GM19463 (cell line): Measurements from ENCODE around the gene LPAR5.
"Not testable (repeated sequence)": the region's sequence is repeated elsewhere in the genome, so short reads cannot be mapped to it uniquely, and the experiment has no call there.

ENCODE experiments used
- ATAC-seq: cut with Tn5 transposase; IDR thresholded peaks from one replicate; pipeline ENCODE4 v1.9.1; 2021; ENCODE audit warnings: mild to moderate bottlenecking, moderate library complexity; ENCODE audit not compliant: unreplicated experiment

Gene LPAR5

GRCh38 chr12:6607751-6608591 is 27.8 kb downstream of the LPAR5 start:
- no peak for ATAC-seq

DNA sequence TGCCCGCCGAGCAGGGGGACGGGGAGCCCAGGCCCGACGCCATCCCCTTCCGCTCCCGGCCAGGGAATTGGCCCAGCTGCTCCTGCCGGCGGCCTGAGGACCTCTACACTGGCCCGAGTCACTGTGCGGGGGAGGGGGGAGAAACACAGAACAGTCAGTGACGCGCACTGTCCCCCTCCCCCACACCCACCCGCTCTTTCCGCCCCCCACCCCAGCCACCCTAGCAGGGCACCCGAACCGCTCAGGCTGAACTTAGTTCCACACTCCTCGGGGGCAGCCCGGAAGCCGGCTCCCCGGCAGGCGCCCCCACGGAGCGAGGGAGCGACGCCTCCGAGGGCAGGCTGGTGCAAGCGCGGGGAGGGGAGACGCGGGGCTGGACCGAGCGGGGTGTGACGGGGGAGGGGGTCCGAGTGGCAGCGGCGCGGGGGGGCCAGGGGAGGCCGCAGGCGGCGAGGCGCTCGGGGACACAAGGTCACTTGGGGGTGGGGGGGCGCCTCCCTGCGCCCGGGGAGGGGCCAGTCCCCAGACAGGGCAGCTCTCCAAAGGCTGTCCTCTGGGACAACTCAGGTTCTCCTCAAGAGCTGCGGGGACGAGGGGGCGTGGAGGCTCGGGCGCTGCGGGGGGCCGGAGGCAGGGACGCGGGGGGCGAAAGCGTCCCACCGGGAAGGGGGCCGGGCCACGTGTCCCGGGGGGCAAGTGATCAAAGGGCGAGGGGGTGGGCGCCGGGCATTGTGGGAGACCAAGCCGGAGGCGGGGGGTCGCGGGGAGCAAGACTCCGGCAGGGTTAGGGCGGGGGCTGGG is 29.2 kb downstream of the LPAR5 start:
- ATAC-seq = no peak

GRCh38 chr12:6605421-6606330 is 30.1 kb downstream of the LPAR5 start:
- ATAC-seq = no peak

- ATAC-seq = no peak
These were observed 31.3 kb downstream of the LPAR5 start for GRCh38 chr12:6604259-6605029.

GRCh38 chr12:6603095-6603567 is 32.6 kb downstream of the LPAR5 start:
- ATAC-seq = no peak

DNA sequence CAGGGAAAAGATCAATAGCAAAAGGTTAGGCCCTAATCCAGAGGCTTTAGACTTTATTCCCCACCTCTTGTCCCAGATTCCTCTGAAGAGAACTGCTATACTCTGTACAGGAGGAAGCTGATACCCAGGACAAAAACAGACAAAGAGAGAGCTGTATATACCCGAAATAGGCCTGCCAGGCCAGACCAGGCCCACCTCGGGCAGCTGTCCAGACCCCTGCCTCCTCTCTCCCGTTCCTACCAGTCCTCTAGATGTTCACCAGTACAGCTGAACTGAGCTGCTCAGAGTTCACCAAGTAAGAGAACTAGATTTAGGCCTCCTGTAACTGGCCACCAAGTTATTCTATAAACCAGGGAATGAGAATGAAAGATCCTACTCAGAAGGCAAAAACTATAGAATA is 33.2 kb downstream of the LPAR5 start:
- no peak for ATAC-seq

DNA sequence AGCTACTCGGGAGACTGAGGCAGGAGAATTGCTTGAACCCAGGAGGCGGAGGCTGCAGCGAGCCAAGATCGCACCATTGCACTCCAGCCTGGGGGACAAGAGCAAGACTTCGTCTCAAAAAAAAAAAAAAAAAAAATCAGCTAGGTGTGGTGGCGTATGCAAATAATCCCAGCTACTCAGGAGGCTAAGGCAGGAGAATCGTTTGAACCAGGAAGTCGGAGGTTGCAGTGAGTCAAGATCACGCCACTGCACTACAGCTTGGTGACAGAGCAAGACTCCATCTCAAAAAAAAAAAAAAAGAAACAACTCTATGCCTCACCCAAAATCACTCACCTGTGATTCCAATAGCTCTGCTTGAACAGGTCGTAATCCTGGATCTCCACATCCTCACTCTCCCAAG is 40.1 kb downstream of the LPAR5 start:
- not testable (repeated sequence) for ATAC-seq

GRCh38 chr12:6592087-6592486 is 43.7 kb downstream of the LPAR5 start:
- ATAC-seq = no peak

- not testable (repeated sequence) for ATAC-seq
These were observed 49.2 kb downstream of the LPAR5 start for GRCh38 chr12:6586569-6586968.

DNA sequence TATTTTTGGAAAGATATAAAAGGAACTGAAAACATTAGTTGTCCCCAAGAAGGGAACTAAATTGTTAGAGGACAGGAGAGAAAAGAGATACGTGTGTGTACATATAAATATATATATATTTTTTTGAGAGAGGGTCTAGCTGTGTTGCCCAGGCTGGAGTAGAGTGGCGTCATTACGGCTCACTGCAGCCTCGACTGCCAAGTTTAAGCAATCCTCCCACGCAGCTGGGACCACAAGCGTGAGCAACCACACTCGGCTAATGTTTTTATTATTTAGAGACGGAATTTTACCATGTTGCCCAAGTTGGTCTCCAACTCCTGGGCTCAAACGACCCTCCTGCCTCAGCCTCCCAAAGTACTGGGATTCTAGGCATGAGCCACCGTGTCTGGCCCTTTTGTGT is 51.5 kb downstream of the LPAR5 start:
- no peak for ATAC-seq

DNA sequence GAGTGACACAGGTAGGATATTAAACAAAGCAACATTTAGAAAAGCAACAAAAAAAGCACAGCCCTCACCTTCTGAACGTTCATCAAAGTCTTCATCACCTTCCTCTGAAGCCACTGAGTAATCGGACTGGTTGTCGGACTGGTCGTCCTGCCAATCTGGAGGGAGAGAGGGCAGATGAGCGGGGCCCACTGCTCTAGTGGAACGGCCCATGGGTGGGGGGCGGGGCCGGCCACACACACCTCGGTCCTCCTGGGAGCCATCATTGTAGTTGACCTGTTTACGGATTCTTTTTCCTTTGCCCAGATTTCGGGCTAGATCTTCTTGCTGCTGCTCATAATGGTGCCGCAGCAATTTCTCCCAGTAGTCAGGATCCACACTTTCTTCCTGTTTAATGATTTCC is 52.8 kb downstream of the LPAR5 start:
- no peak for ATAC-seq

DNA sequence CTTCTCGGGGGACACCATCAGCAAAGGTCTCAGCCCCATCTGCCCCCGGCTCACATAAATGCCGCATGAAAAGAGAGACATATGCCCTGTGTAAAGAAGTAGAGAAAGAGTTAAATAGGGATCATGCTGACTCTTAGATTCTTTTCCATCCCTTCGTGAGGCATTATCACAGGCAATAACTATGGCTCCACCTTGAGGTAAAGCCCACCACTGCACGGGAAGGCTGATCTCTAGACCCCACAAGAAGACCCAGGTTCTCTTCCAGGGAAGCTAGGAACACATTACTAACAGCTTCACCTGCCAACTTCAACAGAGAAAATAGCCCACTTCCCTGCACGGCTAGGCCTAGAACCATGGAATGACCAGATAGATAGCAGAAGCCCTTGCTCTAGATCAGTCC is 53.6 kb downstream of the LPAR5 start:
- no peak for ATAC-seq

DNA sequence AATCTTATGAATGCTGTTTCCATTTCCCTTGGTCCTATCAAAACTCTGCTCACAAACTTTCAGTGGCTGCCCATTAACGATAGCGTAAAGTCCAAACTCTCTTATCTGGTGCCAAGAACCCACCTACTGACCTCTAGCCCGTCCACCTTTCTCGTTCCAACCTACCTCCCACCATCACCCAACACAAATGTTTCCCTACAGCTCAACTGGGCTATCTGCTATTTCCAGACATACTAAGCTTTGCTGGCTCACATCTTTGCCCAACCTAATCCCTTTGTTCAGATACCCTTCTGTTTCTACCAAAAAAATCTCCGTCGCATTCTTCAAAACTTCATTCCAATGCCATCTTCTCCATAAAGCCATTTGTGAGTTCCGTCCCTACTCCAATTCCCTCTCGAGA is 60.1 kb downstream of the LPAR5 start:
- ATAC-seq = no peak

DNA sequence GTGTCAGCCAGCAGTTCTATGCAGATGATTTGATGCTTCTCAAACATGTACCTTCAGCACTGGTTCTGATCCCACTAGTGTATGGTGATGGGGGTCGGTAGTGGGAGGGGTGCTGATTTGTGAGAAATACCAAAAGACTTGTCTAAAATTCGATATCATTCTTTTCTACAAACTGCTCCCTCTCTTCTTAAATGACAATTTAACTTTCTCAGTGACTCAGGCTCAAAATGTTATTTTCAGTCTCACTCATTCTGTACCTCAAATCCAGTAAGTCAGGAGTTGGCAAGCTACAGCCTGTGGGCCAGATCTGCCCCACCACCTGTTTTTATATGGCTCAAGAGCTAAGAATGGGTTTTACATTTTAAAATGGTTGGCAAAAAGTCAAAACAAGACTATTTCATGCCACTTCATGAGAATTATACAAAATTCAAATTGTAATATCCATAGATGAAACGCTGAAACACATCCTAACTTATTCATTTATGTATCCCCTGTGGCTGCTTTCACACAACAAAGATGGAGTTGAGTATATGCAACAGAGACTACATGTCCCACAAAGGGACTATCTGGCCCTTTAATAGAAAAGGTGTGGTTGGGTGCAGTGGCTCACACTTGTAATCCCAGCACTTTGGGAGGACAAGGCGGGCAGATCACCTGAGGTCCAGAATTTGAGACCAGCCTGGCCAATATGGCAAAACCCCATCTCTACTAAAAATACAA is 61.0 kb downstream of the LPAR5 start:
- ATAC-seq = no peak

DNA sequence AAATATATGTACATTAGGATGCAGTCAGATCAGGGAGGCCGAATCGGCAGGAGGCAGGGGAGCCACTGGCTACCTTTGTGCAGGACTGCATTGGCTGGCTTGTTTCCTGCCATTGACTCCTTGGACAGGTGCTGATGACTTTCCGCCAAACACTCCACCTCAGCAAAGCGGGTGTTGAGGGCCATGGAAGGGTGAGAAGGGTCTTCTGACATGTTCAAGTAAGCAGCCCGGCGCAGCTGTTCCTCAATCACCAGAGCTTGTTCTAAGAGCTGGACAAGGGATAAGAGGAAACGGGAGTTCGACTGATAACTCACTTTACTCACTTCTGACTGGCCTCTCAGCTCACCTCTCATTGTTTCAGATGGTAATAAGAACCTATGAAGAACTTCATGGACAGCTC is 62.8 kb downstream of the LPAR5 start:
- no peak for ATAC-seq

DNA sequence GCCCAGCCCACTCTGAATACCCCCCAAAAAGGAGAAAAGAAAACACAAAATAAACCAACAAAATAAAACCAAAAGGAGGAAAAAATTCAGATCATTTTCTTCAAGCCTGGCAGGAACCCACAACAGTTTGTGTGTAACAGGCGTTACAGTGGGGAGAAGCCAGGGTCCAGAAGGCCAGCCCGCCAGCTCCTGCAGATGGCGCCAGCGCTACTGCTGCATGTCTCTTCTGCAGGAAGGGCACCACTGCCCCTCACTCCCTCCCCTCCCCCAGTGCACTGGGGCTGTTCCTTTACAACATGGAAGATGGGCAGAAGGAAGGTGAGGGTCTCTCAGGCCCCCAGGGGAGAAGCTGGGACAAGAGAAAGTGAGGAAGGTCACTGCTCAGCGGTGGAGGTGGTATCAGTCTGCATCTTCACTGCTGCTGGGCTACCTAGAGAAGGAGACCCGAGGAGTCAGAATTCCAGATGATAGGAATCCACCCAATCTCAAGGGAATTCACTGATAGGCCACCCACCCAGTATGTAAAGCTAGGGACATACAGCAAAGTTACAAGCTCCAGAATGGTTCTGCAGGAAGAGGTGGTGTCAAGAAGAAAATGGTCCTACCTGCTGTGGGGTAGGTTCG is 65.4 kb downstream of the LPAR5 start:
- ATAC-seq = no peak

DNA sequence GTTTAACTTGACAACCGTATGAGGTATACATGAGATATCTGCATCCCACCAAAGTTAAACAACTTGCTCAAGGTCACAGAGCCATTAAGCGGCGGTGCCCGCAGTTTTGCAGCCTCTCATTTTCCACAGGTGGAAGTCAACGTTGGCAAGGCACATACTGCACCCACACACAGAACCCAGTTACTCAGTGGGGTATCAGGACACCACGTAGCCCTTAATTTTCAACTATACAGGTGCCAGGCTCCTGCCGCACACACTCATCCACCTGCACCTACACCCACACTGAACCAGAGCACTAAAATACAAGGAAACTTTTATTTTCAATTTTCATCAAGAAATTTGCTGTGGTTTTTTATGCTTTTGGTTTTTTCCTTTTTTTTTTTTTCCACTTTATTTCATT is 66.0 kb downstream of the LPAR5 start:
- ATAC-seq = no peak

DNA sequence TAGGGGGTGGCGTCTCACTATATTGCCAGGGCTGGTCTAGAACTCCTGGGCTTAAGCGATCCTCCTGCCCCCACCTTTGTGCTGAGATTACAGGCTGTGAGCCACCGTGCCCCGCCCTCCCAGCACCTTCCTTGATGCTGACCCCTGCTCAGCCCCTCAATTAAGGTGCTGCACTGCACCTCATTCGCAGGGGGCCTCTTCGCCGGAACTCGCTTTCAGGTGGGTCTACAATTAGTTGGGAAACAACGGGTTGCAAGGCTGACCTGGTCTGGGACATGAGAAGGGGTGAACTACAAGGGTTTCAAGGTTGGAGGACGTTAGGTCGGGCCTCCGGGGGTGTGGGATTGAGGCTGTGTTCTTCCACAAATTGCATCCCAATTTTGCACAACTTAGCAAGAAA is 66.4 kb downstream of the LPAR5 start:
- ATAC-seq = no peak
